ENCODE data around the gene ADAMTS1.

- TF ChIP-seq TAF1 (IDR thresholded peaks at IDR 0.05; ENCODE audit: borderline replicate concordance, low read depth, low read length) (no peak), POLR2A (IDR thresholded peaks at IDR 0.05; ENCODE audit: low read depth, low read length) (no peak)
These were observed 46.1 kb downstream of the ADAMTS1 start for GRCh38 chr21:26798856-26799751.

Data from GM12892 (cell line).